HFFc6 (cell line): ENCODE measurements around the gene UCP1. TPM values are rescaled to one million over a fixed set of nuclear protein-coding genes. Genes with fewer than 3 reads are reported as not detected.

Experiments
- DNase-seq: peaks from one replicate; pipeline ENCODE4 v3.0.0-alpha.2; 2018
- H3K27ac Mint-ChIP-seq: 2 replicates; pipeline ENCODE4 v1.8.0; 2020; ENCODE audit warnings: mild to moderate bottlenecking, mixed read lengths
- H3K27me3 Mint-ChIP-seq: 2 replicates; pipeline ENCODE4 v1.8.0; 2021; ENCODE audit warnings: mild to moderate bottlenecking, moderate library complexity, mixed read lengths; ENCODE audit not compliant: insufficient read depth
- H3K36me3 Mint-ChIP-seq: 2 replicates; pipeline ENCODE4 v1.8.0; 2021; ENCODE audit warnings: low read depth, mixed read lengths
- H3K4me1 Mint-ChIP-seq: 2 replicates; pipeline ENCODE4 v1.8.0; 2020; ENCODE audit warnings: low read depth, mixed read lengths
- H3K4me3 Mint-ChIP-seq: 2 replicates; pipeline ENCODE4 v1.8.0; 2020; ENCODE audit warnings: mild to moderate bottlenecking, moderate library complexity, mixed read lengths
- H3K9me3 Mint-ChIP-seq: 2 replicates; pipeline ENCODE4 v1.8.0; 2020; ENCODE audit warnings: mild to moderate bottlenecking, mixed read lengths
- CTCF ChIP-seq: fragments of 200-600 bp; sonication (generic); IDR thresholded peaks from 2 replicates; pipeline ENCODE4 v1.5.0; 2021; ENCODE audit warnings: antibody characterized with exemption, mild to moderate bottlenecking
- total RNA-seq, 6 experiments: library from RNA; stranded (reverse); fragmentation: NEBNext Ultra II Directional; extraction: Animal tissue kit (Norgen Biotek cat#: 25700); gene quantifications; 2 replicates in 1 of 6; 3 replicates in 5 of 6; pipeline ENCODE4 v1.2.3, GENCODE V29; 2021

Gene UCP1
- total RNA-seq, 6 experiments from 2014 or later, result not detected

DNA sequence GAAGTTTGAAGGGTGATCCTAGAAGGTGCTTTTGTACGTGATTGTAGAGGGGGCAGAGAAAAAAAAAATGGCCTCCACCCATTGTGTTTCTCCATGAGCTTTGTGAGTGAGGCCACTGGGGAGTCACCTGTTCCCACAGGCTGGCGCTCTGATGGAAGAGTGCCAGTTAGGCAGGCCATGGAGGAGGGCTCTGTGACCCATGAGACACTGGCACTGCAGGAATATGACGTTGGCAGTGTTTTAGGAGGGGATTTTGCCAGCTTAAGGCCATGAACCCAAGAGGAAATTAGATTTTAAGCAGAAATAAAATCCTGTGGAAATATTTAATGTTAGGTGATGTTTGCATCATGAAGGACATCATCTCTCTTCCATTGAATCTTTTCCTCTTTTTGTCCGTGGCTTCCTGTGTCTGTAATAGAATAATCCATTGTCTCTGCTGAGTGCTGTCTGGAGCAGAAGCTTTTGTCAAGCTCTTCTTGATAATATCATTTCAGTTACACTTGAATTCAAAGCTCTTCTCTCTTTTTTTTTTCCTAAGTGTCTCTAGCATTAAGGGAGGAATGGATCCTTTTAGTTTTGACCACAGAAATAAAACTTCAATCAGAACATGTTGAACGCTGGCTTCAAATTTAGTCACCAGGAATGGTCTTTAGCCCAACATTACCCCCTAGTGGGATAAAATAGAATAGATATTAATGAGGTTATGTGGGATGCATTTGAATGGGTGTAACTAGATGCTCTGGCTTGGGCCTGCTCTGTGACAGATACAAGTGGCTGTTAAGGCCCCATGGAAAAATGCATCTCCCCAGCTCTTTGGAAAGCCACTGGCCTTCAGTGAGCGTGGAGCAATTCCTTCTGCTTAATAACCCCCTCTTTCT, 41.0 kb upstream of the UCP1 start:
- peaks cover 12% of the 10 kb centered on the region for H3K27me3 Mint-ChIP-seq
- H3K9me3 Mint-ChIP-seq, result no peaks in the 10 kb centered on the region
- no peak overlapping the region for H3K27ac Mint-ChIP-seq
- no peaks in the 10 kb centered on the region for H3K36me3 Mint-ChIP-seq
- no peak overlapping the region; the same call in 1 of the 2 replicates for H3K4me3 Mint-ChIP-seq
- peak; percentile 82 for TF ChIP-seq CTCF
- DNase-seq, result peak; percentile 58
- 0 out of 2 replicates have a peak, but pooled peaks cover 8% of the 10 kb centered on the region for H3K4me1 Mint-ChIP-seq

GRCh38 chr4:140607852-140608251, 39.1 kb upstream of the UCP1 start:
- no peaks in the 10 kb centered on the region for H3K36me3 Mint-ChIP-seq
- DNase-seq, result no peak
- H3K9me3 Mint-ChIP-seq, result no peaks in the 10 kb centered on the region
- peaks cover 18% of the 10 kb centered on the region for H3K27me3 Mint-ChIP-seq
- TF ChIP-seq CTCF, result no peak
- H3K4me1 Mint-ChIP-seq, result 0 out of 2 replicates have a peak, but pooled peaks cover 8% of the 10 kb centered on the region
- H3K27ac Mint-ChIP-seq, result no peak overlapping the region
- no peak overlapping the region for H3K4me3 Mint-ChIP-seq

DNA sequence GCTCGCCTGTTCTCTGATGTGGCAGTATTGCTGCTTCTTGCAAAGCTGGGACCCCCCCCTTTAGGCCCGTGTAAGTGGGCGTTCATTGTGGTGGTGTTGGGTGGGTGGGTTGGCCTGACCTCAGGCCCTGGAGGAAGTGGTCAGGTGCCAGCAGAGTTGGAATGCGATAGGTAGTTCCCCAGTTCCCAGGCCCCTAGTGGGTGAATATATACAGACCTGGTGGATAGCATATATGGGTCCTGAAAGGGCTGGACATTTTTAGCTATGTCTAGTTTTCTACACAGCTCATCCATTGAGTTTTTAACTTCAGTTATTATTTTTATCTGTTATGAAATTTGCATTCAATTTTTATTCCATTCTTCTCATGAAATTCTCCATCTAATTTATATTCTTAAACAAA, 35.8 kb upstream of the UCP1 start:
- Mint-ChIP-seq H3K36me3 (no peaks in the 10 kb centered on the region), H3K9me3 (no peaks in the 10 kb centered on the region), H3K27me3 (peaks cover 27% of the 10 kb centered on the region), H3K4me1 (0 out of 2 replicates have a peak, but pooled peaks cover 3% of the 10 kb centered on the region), H3K4me3 (no peak overlapping the region), H3K27ac (no peak overlapping the region)
- TF ChIP-seq CTCF, result 0 out of 2 replicates have a peak, but pooled peaks have one; percentile 23
- DNase-seq, result no peak

- no peaks in the 10 kb centered on the region for H3K9me3 Mint-ChIP-seq
- H3K27ac Mint-ChIP-seq, result no peak overlapping the region
- H3K4me1 Mint-ChIP-seq, result no peaks in the 10 kb centered on the region
- peaks cover 26% of the 10 kb centered on the region for H3K27me3 Mint-ChIP-seq
- DNase-seq, result no peak
- no peak for TF ChIP-seq CTCF
- no peak overlapping the region for H3K4me3 Mint-ChIP-seq
- H3K36me3 Mint-ChIP-seq, result no peaks in the 10 kb centered on the region
Measured at GRCh38 chr4:140603286-140603685, 34.5 kb upstream of the UCP1 start.

DNA sequence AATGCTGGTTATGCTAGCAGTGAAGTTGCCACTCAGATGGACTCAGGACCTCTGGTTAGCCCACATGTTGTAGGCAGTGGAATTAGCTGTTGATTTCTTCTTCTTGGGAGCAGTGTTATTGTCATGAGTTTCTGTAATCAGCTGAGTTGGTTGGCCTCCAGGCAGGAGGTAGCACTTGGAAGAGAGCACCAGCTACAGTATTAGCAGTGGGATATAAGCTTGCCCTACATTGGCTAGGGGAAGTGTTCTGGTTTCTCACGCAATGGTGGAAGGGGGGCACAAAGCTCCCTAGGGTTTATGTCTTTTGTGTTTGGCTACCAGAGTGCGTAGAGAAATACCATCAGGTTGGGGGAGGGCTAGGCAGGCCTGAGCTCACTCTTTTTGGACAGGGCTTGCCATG, 34.0 kb upstream of the UCP1 start:
- no peak for DNase-seq
- Mint-ChIP-seq H3K27ac (no peak overlapping the region), H3K4me3 (no peak overlapping the region), H3K27me3 (peaks cover 28% of the 10 kb centered on the region), H3K36me3 (no peaks in the 10 kb centered on the region), H3K9me3 (no peaks in the 10 kb centered on the region), H3K4me1 (no peaks in the 10 kb centered on the region)
- no peak for TF ChIP-seq CTCF
